NCI-H2107 (cell line): ENCODE data around the gene RALA.
"Not testable (repeated sequence)": the region's sequence is repeated elsewhere in the genome, so short reads cannot be mapped to it uniquely, and the experiment has no call there.

Source experiments
- DNase-seq: peaks from one replicate; lab custom pipeline; 2025; lab: John Stamatoyannopoulos, UW

RALA gene

DNA sequence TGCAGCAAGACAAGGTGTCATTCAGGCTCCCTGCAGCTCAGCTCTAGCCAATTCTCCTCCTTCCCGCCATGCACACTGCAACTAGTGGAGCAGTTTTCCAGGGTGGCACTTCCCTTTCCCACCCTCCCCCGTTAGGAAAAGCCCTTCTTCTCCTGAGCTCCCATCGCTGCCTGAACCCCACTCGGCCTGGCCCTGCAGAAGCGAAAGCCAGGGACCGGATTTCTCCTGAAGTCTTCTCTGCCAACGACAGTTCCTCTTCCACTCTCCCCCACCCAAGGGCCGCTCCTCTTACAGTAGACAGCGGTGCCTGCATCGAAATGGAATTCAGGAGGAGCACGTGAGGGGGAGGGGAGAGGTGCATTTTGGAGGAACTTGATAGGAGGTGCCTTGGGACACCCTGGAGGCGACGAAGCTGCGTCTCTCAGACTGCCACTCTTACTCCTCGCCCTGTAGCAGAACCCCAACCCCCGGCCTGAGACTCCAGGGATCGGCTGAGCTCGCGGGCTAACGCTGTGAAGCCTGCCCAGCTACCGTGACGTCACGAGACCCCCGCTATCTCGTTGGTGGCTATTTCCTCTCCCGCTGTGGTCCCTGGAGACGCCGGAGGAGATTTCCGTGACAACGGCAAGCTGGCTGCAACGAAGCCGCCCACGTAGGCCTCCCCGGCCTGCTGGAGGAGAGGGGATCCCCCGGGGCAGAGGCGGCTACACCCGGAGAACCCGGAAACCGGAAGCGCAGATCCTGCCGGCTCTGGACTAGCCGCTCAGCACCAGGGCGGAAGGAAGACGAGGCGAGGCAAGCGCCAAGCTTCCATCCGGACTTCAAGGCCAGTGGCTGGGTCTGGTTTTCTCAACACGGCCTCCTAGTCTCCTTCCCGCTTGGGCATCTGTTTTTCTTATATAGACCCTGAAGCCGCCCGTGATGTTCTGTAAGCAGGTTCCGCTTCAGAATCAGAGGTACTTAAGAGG, 109.7 kb downstream of the RALA start:
- DNase-seq, result peak; percentile 96

DNA sequence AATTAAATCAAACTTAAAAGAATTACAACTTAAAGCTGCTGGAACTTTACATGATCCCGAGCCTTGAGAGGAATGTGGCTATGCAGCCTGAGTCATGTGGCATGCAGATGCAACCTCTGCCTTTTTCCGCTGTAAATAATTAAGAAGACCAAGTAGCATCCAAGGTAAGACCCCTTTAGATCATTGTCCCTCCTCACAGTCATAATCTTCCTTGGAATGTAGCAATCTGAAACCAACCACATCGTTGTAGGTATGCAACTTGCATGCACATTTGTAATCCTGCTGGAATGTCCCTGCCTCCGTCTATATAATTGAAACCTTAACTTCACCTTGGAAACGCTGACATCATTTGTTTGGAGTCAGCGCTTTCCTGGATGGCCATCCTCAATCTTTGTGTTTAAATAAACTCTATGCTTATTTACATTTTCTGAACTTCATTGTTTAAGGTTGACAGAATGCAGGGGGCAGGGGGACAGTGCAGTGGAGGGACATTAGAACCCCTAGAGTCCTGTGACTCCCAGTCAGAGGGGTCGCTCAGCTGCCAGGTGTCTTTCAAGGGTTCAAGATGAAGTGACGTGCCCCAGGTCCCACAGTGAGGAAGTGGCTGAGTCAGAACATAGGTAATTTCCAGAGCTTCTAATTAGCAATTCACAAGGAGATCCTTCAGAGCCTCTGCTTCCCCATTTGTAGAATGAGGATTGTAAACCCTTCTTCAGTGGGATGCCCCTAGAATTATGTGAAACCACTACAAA, 110.7 kb downstream of the RALA start:
- no peak for DNase-seq

DNA sequence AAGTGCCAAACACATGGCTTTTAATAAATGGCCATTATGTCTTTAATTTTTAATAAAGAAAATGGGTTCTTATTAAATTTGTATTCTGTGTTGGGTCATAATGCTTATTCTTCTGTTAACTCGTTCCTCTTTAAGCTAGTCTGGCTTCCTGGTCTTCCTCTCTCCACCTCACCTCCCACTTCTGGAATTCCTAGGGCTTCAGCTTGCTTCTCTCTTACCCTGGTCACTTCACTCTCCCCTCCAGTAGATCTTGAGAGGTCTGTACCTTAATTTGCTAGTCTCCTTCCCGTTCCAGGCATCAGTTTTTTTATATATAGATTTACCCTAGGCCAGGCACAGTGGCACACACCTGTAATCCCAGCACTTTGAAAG, 111.2 kb downstream of the RALA start:
- DNase-seq, result no peak

DNA sequence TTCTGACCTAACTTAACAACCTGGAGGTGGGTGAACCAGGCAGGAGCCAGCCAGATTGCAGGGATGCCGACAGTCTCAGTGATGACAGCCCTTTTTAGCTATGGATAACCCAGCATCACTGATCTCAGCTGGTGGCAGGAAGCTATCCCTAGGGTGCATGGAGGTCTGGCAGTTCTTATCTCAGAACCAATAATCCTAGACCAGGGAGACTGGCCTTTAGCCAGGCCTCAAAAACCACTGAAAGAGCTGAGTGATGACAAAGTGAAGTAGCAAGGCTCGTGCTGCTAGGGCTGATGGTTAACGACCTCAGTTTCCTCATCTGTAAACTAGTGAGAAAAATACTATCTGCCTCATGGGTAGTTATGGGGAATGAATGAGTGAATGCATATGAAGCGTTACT, 112.5 kb downstream of the RALA start:
- DNase-seq, result no peak

DNA sequence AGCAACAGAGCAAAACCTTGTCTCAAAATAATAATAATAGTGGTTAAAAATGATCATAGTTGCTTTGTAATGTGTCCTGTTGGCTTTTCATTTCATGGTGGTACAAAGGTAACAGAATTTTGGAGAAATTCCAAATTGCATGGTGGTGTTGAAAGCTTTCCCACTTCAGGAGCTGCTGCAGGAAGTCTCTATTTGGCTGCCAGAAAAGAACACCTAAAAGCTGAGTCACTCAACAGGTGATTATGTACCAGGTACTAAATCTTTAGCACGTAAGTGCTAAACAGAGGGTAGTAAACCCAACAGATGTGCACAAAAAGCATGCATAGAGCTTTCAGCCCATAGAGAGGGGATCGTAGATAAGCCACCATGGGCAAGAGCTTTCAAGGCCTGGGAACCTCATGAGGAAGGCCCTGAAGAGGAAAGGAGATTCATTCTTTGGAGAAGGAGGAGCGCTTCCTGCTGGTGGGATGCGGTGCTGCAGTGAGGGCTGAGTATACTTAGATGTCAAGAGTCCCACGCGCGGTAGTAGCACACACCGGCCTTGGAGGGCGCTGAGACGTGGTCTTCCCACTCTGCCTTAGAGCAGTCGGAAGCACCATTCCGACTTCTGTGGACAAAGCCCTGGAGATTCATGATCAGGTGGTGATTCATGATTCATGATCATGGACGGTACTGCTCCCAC, 118.7 kb downstream of the RALA start:
- peak; percentile 59 for DNase-seq

DNA sequence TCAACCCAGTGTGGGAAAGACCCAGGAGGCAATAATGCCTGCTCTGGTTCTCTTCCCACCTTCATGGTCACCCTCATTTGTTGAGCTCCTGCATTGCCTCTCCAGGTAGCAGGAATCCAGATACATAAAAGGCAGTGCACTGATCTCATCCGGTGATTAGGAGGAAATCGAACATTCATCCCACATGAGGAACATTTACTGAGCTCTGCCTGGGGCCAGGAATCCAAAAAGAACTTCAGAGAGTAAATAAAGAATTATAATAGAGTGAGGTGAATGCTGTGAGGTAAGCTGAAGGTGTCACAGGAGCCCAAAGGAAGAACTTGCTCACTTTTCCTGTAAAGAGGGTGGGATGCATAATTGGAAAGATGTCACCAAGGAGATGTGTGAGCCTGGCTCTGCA, 121.2 kb downstream of the RALA start:
- DNase-seq, result no peak

DNA sequence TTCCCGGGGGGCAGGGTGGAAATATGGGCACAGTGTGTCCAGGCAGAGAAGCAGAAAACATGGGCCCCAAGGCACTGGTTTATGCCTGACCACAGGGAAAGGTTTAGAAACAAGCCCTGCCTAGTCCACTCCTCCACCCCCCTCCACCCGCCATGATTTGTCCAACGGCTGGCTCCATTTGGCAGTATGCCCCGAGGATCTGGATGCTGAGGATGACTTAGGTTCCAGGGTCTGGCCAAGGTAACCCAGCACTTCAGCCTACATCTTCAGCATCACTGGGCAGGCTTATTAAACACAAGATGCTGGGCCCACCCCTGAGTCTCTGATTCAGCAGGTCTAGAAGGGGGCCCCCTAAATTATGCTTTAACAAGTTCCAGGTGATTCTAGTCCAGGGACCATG, 121.9 kb downstream of the RALA start:
- DNase-seq, result no peak

DNA sequence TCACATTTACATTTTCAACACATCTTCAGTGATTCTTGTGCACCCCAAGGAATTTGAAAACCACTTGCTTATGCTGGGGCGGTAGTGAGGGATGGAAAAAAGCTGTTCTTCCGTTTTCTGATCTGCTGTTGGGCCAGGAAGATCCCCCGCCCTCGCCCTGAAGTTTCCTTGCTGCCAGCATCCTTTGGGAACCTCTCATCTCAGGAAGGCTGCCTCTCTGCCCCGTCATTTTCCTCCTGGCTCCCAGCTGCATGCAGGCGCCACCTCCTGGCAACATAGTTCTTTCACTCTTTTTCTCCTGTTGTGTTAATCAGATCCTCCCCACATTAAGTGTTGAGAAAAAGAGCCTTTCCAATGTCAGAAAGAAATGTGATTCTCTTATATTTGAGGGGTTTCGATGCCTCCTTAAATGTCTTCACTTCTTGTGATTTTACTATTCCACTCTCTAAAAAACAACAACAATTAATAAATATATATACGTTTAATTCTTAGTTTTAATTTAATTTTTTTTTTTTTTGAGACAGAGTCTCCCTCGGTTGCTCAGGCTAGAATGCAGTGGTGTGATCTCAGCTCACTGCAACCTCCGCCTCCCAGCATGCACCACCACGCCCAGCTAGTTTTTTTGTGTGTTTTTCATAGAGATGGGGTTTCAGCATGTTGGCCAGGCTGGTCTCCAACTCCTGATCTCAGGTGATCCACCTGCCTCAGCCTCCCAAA, 122.9 kb downstream of the RALA start:
- DNase-seq, result peak; percentile 40

DNA sequence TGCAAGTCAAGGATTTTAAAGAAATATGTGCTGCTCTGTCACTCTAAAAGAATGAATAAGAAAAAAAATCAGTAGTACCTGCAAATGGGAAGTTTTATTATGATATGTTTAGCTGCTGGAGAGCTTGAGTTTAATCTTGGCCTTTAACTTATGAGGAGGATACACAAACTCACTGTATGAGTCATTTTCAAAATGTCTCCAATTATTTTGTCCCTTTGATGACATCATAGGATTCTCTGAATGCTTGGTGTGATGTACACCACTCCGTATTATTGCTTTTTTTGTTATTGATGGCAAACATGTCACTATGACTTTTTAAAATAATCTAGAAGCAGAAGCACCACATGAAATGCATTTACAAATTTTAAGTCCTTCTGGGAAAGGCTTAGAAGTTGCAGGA, 125.8 kb downstream of the RALA start:
- no peak for DNase-seq

DNA sequence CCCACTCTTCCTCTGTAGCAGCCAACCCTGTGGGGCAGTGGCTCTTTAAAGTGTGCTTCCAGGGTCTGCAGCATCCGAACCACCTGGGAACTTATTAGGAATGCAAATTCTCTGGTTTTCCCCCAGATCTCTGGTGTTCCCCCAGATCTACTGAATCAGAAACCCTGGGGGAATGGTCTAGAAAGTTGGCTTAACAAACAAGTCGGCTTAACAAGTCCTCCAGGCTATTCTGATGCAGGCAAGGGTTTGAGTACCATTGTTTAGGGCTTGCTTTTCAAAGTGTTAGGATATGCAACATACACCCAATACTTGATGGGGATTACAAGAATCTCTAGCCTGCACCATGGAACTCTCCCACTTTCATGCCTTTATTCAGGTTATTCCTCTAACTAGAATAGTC, 126.3 kb downstream of the RALA start:
- no peak for DNase-seq

DNA sequence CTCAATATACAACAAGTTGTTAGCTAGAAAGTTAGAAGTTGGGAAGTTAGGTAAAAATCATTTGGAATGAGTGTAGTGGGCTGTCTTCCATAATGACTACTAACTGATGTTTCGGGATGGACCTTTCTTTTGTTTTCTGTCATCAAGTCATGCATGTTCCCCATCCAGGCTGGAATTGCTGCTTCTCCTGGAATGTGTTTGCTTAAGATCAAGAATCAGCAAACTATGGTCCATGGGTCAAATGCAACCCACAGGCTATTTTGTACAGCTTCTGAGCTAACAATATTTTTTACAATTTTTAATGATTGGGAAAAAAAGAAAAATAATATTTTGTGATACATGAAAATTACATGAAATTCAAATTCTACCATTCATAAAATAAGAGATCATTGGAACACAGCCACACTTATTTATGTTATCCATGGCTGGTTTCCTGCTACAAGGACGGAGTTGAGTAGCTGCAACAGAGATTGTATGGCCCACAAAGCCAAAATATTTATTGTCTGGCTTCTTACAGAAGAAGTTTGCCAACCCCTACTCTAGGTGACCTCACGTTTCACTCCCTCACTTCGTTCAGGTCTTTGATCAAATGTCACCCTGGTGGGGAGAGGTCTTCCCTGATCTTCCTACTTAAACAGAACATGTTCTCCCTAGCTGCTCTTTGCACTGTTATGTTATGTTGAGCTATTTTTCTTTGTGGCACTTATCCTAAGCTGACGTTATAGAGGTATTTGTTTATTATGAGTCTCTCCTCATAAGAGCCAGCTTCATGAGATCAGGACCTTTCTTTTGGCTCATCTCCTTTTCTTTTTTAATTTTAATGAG, 127.1 kb downstream of the RALA start:
- DNase-seq, result no peak

DNA sequence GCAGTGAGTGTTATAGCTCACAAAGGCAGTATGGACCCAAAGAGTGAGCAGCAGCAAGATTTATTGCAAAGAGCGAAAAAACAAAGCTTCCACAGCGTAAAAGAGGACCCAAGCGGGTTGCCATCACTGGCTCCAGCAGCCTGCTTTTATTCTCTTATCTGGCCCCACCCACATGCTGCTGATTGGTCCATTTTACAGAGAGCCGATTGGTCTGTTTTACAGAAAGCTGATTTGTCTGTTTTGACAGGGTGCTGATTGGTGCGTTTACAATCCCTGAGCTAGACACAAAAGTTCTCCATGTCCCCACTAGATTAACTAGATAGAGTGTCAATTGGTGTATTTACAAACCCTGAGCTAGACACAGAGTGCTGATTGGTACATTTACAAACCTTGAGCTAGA, 129.9 kb downstream of the RALA start:
- DNase-seq, result not testable (repeated sequence)

DNA sequence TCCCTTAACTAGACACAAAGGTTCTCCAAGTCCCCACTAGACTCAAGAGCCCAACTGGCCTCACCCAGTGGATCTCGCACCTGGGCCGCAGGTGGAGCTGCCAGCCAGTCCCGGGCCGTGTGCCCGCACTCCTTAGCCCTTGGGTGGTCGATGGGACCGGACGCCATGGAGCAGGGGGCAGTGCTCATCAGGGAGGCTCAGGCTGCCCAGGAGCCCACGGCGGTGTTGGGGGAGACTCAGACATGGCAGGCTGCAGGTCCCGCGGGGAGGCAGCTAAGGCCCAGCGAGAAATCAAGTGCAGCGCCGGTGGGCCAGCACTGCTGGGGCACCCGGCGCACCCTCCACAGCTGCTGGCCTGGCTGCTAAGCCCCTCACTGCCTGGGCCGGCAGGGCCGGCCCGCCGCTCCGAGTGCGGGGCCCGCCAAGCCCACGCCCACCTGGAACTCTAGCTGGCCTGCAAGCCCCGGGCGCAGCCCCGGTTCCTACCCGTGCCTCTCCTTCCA, 130.5 kb downstream of the RALA start:
- no peak for DNase-seq

DNA sequence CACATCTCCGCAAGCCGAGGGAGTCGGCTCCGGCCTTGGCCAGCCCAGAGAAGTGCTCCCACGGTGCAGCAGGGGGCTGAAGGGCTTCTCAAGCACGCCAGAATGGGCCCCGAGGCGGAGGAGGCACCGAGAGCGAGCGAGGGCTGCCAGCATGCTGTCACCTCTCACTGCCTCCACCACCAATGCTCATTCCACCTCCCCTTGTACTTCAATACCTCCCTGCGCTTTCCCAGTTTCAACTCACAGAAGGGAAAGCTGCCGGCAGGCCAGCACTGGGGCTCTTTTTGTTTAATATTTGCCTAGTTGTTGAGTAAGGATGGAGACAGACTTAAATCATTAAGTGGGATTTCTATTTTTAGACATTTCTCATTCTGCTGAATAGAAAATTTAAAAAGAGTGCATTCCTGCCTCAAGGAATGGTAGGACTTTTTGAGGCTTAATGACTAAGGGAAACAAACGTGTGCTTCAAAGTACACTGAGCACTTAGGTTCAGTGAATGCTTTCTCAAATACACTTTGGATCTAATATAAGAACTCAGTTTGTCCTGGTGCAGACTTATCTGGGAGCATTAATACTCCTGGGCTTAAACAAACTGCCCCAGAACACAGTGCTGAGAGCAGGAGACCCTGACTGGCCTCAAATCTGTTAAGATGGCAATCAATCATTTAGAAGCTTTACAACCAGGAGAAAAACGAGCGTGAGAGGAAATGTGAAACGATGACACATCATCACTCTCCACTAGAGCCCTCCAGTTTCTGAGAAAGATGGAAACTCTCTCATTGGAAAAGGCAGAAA, 131.2 kb downstream of the RALA start:
- DNase-seq, result no peak

DNA sequence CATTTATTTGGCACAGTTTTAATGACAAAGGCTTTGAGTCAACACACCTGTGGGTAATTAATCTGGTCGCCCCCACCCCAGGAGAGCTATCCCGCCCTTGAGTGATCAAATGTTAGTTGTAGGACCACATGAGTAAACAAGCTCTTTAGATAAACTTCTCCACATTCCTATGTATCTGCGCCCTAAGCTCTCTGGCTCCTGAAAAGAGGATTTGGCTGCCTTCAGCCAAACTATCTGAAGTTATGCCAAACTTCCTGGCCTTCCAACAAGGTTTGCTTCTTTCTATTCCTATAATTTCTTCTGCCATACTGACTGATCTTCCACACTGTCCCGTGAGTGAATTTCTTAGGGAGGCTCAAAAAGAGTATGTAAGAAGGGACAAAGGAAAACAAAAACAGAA, 134.2 kb downstream of the RALA start:
- DNase-seq, result no peak
